ENCODE measurements around the gene UNC45A.
A peak's percentile ranks its signal among the peaks of the same experiment; 100 is the strongest.
"Not testable (repeated sequence)": the region's sequence is repeated elsewhere in the genome, so short reads cannot be mapped to it uniquely, and the experiment has no call there.

The UNC45A gene

GRCh38 chr15:90934949-90935751 lies at the start of gene UNC45A:
Gene UNC45A, plus strand, starts transcription at chr15:90935285. Its CDS starts 40 bp downstream, at chr15:90935325.
- DNase-seq (ENCODE audit: low read depth) = peak; percentile 71

DNA sequence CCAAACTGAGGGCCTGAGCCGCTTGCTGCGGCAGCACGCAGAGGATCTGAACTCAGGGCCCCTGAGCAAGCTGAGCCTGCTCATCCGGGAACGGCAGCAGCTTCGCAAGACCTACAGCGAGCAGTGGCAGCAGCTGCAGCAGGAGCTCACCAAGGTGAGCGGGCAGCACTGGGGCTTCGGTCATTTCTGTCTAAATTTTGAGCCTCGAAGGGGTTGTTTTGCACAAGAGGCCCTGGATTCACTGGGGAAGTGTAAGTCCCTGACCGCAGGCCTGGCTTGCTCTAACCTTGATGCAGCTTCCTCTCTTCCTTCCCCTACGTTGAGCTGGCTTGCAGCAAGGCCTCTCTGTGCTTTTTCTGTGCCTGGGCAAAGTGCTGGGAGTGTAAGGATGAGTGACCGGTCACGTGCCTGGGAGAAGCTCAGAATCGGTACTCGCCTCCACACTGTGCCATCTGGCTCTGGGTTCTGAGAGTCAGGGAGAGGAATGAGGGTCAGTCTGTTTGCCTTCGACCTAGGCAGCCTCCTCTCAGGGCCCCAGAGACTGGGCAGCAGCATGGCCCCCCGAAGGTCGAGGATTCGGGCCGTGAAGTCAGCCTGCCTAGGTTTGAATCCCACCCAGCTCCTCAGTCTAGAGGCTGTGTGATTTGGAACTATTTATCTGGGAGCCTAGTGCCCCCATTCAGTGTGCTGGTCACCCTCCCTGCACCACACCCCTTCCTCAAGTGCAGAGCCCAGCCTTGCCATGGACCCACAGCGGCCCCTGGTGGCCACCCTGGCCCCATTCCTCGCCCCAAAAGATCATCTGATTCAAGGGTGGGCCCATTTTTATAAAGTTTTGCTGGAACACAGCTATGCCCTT lies 49.4 kb upstream of the UNC45A start:
- DNase-seq (ENCODE audit: low read depth) = no peak

- DNase-seq (ENCODE audit: low read depth) = no peak
These were observed 48.8 kb upstream of the UNC45A start for GRCh38 chr15:90886291-90886614.

DNA sequence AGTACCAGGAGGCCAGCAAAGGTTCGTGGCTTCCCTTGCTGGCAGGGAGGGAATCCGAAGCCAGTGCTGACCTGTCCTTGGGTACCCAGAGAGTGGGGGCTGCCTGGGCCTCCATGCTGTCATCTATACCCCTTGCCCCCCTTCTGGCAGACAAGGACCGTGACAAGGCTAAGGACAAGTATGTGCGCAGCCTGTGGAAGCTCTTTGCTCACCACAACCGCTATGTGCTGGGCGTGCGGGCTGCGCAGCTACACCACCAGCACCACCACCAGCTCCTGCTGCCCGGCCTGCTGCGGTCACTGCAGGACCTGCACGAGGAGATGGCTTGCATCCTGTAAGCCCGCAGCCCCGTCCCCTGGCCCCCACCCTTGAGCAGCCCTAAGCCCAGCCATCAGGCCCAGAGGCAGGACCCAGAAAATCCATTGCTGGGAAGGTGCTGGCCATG lies 48.0 kb upstream of the UNC45A start:
- DNase-seq (ENCODE audit: low read depth) = no peak

DNA sequence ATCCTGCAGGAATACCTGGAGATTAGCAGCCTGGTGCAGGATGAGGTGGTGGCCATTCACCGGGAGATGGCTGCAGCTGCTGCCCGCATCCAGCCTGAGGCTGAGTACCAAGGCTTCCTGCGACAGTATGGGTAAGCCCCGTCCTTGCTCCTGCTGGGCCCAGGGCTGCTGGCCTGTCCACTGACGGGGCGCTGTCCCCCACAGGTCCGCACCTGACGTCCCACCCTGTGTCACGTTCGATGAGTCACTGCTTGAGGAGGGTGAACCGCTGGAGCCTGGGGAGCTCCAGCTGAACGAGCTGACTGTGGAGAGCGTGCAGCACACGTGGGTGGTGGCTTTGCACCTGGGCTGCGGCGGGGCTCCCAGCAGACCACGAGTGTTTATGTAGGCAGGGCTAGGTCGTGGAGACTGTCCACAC lies 45.8 kb upstream of the UNC45A start:
- no peak for DNase-seq (ENCODE audit: low read depth)

DNA sequence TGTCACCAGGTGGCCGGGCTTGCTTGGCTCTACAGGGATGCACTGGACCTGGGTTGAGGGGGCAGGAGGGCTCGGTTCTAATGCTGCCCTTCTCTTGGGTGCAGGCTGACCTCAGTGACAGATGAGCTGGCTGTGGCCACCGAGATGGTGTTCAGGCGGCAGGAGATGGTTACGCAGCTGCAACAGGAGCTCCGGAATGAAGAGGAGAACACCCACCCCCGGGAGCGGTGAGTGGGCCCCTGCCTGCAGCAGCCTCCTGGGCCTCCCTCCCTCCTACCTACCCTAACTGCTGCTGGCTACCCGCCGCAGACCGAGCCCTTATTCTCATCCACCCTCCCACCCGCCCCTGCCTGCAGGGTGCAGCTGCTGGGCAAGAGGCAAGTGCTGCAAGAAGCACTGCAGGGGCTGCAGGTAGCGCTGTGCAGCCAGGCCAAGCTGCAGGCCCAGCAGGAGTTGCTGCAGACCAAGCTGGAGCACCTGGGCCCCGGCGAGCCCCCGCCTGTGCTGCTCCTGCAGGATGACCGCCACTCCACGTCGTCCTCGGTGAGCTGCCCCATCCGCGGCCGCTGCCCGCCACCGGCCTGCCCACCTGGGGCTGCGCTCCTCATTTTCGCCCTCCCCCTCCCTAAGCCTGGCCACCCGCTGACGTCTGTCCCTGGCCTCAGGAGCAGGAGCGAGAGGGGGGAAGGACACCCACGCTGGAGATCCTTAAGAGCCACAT lies 45.2 kb upstream of the UNC45A start:
- no peak for DNase-seq (ENCODE audit: low read depth)

GRCh38 chr15:90890839-90891238 lies 44.2 kb upstream of the UNC45A start:
- DNase-seq (ENCODE audit: low read depth) = no peak

- no peak for DNase-seq (ENCODE audit: low read depth)
These were observed 43.6 kb upstream of the UNC45A start for GRCh38 chr15:90891346-90891949.

- no peak for DNase-seq (ENCODE audit: low read depth)
These were observed 43.1 kb upstream of the UNC45A start for GRCh38 chr15:90892023-90892422.

- no peak for DNase-seq (ENCODE audit: low read depth)
These were observed 42.4 kb upstream of the UNC45A start for GRCh38 chr15:90892498-90893174.

- no peak for DNase-seq (ENCODE audit: low read depth)
These were observed 41.7 kb upstream of the UNC45A start for GRCh38 chr15:90893175-90894090.

DNA sequence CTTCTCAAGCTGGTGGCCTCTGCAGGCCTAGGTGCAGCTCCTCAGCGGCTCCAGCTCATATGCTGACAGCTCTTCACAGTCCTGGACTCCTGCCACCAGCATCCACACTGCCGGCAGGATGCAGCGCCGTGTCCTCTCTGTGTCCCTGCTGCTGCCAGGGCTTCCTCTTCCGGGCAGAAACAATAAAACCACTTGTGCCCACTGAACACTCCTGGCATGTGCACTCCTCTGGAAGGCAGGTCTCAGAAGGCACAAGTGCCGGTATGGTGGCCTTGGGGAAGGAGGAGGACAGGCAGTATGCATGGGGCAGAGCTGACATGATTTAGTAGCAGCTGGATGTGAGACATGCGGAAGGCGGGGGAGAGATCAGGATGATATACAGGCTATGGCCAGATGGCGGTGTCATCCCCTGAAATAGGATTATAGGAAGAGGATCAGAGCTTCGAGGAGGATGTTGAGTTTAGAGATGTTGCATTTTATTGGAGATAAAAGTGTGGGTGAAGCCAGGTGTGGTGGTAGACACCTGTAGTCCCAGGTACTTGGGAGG lies 39.4 kb upstream of the UNC45A start:
- no peak for DNase-seq (ENCODE audit: low read depth)

DNA sequence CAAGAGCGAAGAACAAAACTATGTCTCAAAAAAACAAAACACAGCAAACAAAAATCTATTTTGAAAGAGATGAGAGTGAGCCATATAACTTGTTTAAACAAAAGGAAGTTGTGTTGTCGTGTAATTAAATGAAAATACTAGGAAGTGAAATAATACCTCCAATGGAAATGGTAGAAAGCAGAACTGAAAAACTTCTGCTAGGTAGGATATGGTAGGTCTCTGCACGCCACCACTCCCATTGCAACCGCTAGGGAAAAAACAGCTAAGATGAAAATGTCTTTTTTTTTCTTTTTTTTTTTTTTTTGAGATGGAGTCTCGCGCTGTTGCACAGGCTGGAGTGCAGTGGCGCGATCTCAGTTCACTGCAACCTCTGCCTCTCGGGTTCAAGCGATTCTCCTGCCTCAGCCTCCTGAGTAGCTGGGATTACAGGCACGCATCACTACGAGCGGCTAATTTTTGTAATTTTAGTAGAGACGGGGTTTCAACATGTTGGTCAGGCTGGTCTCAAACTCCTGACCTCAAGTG lies 37.9 kb upstream of the UNC45A start:
- not testable (repeated sequence) for DNase-seq (ENCODE audit: low read depth)

DNA sequence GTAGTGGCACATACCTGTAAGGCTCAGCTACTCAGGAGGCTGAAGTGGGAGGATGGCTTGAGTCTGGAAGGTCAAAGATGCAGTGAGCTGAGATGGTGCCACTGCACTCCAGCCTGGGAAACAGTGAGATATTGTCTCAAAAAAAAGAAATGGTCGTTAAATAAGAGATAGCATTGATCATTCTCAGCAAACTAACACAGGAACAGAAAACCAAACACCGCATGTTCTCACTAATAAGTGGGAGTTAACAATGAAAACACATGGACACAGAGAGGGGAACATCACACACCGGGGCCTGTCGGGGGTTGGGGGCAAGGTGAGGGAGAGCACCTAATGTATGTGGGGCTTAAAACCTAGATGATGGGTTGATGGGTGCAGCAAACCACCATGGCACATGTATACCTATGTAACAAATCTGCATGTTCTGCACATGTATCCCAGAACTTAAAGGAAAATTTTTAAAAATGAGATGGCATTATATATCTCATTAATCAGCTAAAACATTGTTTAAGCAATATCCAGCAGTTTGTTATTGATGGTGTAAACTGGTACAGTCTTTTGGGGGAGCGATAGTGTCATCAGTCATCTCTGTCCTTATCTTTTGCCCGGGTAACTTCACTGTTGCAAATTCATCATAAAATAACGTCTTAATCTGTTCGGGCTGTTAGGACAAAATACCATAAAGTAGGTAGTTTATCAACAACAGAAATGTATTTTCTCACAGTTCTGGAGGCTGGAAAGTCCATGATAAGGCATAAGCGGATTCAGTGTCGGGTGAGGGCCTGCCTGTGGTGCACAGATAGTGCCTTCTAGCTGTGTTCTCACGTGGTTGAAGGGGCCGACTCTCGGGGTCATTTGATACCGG lies 33.7 kb upstream of the UNC45A start:
- no peak for DNase-seq (ENCODE audit: low read depth)

DNA sequence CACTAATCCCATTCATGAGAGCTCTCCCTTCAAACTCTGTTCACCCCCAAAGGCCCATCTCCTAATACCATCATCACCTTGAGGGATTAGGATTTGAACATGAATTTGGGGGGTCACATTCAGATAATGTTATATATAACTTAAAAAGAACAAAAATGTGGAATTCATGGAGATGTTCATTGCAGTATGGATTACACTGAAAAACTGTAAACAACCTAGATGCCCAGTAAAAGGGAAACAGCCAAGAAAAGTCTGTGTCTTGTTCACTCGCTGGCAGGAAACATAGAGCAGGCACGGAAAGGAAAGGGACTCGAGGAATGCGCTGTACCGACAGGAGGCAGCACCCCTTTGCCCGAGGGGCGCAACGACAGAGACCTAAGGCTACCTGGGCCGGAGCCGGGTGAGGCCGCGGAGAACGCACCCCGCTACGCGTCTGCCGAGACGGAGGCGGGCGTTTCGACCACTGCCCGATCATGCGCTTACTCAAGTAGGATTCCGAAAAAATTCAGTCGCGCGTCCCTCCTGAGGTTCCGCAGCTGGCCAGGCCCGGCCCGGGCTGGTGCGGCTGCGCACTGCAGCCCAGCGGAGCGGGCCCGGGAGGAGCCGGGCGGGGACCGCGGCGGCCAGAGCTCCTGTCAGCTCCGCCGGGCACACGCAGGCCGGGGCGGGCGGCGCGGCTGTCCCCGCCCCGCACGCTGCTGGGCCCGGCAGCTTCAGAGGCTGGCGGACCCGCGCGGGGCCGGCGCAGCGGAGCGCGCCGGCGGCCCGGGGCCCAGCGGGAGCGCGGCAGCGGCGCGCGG lies 32.8 kb upstream of the UNC45A start:
- DNase-seq (ENCODE audit: low read depth) = peak; percentile 72

GRCh38 chr15:90902840-90903732 lies 32.0 kb upstream of the UNC45A start, which contains the start of gene MAN2A2:
Gene MAN2A2, plus strand, starts transcription at chr15:90903302. Its CDS starts 906 bp downstream, at chr15:90904208.
- peak; percentile 26 for DNase-seq (ENCODE audit: low read depth)
